ENCODE data around the gene ADM.

ADM gene

DNA sequence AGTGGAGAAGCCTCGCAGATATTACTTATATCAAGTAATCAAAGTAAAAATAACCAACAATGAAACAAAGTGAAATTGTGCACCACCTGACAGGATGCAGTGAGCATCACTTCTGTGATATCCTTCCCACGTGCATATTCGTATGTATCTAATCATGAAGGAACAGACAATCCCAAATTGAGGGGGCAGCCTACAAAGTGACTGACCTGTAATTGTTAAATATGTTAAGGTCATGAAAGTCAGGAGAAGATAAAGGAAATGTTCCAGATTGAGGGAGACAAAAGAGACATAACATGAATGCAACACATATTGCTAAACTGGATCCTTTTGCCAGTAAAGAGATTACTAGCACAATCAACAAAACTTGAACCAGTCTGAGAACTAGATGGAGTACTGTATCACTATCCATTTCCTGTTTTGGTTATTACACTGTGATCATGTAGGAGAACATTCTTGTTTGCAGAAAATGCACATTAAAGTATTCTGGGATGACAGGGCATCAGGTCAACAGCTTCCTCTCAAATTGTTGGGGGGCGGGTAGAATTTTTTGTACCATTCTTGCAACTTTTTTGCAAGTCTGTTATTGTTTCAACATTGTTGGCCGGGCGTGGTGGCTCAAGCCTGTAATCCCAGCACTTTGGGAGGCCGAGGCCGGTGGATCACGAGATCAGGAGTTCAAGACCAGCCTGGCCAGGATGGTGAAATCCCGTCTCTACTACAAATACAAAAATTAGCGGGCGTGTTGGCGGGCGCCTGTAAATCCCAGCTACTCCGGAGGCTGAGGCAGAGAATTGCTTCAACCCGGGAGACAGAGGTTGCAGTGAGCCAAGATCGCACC is 12.9 kb upstream of the ADM start:
- peak; percentile 50 for DNase-seq (ENCODE audit: low read depth)
- TF ChIP-seq, protein P1, sequence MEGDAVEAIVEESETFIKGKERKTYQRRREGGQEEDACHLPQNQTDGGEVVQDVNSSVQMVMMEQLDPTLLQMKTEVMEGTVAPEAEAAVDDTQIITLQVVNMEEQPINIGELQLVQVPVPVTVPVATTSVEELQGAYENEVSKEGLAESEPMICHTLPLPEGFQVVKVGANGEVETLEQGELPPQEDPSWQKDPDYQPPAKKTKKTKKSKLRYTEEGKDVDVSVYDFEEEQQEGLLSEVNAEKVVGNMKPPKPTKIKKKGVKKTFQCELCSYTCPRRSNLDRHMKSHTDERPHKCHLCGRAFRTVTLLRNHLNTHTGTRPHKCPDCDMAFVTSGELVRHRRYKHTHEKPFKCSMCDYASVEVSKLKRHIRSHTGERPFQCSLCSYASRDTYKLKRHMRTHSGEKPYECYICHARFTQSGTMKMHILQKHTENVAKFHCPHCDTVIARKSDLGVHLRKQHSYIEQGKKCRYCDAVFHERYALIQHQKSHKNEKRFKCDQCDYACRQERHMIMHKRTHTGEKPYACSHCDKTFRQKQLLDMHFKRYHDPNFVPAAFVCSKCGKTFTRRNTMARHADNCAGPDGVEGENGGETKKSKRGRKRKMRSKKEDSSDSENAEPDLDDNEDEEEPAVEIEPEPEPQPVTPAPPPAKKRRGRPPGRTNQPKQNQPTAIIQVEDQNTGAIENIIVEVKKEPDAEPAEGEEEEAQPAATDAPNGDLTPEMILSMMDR (IDR thresholded peaks at IDR 0.05; ENCODE audit: low read length, missing control alignments): no peak
- H3K4me3 ChIP-seq (replicated peaks; ENCODE audit: low read depth, low read length): no peak overlapping the region

DNA sequence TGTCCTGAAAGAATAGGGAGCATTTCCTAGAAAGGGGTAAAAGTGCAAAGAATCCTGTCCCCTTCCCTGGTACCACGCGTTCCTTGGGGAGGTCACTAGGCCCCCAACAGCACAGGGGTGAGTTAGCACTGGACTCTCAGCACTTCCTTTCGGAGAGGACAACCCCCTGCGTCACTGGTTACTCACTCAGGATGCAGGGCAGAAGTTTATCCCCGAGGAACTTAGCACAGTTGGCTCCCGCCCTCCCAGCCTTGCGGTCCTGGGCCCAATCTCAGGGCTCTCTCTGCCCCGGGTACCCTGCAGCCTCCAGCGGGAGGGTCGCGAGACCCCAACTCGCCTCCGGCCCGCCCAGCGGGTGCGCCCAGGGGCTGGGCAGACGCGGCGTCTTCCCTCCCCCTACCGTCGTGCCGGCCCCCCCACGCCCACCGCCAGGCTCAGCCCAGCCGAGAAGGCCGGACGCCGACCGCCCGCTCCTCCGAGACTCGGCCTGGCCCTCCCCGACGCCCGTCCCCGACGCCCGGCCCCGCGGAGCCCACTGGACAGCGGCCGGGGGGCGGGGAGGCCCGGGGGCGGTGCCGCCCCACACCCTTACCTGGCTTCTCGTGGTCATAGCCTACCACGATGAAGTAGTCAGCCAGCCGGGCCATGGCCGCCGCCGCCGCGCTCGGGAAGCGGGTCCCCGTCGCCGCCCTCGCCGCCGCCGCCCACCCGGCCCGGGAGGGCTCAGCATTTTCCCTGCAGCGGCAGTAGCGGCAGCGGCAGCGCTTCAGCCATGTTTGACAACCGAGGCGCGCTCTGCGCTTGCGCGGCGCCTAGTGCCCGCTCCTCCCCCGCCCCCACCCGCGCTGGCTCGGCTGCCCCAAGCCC is 11.2 kb upstream of the ADM start, which contains the start of gene SBF2:
TSS of gene SBF2 (minus strand) at position 797 of the 867 bp plus-strand sequence. CDS start at position 647, 150 bp downstream.
- H3K4me3 ChIP-seq (replicated peaks; ENCODE audit: low read depth, low read length): peak within 1 kb of the TSS; percentile 76
- DNase-seq (ENCODE audit: low read depth): peak; percentile 93
- TF ChIP-seq, protein P1 (IDR thresholded peaks at IDR 0.05; ENCODE audit: low read length, missing control alignments): no peak

DNA sequence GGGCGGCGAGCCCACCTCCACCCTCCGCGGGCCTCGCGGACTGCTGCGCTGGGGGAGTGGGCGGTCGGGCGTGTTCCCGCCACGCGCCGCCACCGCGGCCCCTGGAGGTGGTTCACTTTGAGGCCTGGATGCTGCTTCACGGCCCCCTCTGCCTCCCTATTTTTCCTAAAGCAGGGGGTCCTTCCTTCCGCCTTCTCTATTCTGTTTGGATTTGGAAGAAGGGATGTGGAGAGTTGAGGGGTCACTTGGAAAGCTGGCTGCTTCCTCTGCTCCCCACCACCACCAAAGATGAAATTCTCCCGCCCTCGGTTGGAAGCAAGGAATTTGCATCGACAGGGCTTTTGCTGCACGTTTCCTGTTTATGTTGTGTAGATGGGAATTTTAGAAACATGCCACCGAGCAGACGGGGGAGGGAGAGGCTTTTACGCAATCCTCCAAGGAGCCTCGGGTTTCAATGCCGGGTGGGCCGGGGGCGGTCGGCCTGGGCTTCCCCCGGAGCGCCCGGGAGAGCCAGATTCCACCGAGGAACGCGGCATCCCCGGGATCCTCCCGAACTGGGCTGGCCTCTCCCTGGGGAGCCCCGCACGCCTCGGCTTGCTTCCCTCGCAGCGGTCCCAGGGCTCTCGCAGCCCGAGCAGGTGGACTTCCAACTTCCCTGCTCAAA is 10.5 kb upstream of the ADM start:
- TF ChIP-seq, protein P1 (IDR thresholded peaks at IDR 0.05; ENCODE audit: low read length, missing control alignments): no peak
- DNase-seq (ENCODE audit: low read depth): peak; percentile 84
- H3K4me3 ChIP-seq (replicated peaks; ENCODE audit: low read depth, low read length): peak overlapping the region; percentile 76

DNA sequence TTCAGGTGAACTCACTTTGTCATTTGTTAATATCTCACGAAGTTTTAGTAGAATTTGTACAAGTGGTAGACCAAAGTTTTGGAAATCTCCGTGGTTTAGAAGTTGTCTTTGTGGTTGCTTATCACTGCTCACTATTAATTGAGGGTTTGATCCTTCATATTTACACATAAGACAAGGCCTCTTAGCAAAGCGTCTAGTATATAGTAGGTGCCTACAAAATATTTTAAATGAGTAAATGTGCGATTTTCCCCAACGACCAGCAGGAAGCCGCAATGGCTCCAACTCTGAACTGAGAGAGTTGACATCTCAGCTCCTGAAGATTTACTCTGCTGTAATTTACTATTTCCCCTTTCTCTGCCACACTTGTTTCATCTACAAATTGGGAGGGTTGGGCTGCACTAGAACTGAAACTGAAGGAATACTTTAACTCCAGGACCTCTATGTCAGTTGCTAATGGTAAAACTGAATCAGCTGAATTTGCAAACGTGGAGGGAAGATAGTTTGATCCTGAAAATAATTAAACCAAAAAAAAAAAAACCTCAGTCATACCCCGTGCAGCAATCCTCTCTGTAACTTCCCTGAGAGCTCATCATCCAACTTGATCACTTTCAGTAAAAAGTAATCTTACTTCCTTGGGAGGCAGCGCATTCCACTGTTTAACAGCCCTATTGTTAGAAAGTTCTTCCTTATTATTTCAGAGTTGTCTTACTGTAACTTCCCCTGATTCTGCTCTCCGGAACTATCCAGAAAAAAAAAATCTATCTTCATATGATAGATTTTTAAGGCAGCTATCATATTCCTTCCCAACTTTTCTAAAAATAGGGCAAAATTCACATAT is 9.6 kb upstream of the ADM start:
- DNase-seq (ENCODE audit: low read depth): no peak
- TF ChIP-seq, protein P1 (IDR thresholded peaks at IDR 0.05; ENCODE audit: low read length, missing control alignments): no peak
- H3K4me3 ChIP-seq (replicated peaks; ENCODE audit: low read depth, low read length): peak overlapping the region; percentile 76

DNA sequence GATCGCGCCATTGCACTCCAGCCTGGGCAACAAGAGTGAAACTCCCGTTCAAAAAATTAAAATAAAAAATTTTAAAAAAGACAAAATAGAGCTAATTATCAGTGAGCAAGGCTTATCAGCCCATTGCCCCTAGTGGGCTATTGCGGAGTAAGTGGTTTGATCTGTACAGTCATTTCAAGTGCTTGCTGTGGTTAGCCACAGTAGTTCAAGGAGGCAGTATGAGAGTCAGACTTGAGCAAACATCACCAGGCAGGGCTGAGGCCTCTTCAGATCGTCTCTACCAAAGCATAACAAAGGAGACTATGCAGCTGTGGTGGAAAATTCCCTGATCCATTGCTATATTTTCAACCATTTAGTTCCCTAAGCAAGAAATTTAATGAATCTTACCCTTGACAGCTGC is 6.5 kb upstream of the ADM start:
- DNase-seq (ENCODE audit: low read depth): peak; percentile 57
- TF ChIP-seq, protein P1 (IDR thresholded peaks at IDR 0.05; ENCODE audit: low read length, missing control alignments): peak; percentile 6

More for the DNA sequence above, 6.5 kb upstream of the ADM start:
- H3K4me3 ChIP-seq (replicated peaks; ENCODE audit: low read depth, low read length): no peak overlapping the region

Data from fibroblast of pulmonary artery (primary cell).